ENCODE data around the gene POU6F2. TPM values are rescaled to one million over a fixed set of nuclear protein-coding genes. Genes with fewer than 3 reads are reported as not detected.
A peak's percentile ranks its signal among the peaks of the same experiment; 100 is the strongest.

Gene POU6F2
- total and polyA plus RNA-seq, 9 of the 15 experiments (the other 6 are each of a cell fraction or from before 2014, with no cell fraction given), result 0.29 to 1.5 (median 0.96) TPM

DNA sequence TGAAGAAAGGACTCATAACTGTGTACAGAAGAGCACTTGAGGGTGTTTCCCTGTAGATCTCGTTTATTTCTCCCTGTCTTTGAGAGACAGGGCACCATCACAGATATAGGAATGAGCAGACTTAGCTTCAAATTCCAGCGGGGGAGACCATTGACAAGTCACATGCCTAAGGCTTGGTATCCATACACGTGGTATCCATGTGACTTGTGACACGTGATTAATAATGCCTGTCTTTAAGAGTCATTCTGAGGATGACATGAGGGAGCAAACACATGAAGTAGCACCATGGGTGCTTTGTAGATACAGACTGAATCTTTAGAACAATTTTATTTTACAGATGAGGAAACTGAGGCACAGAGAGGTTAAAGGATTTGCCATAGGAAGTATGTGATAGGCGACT lies 292.3 kb downstream of the POU6F2 start:
- H3K4me1 ChIP-seq (replicated peaks in 1 of 2; ENCODE audit: control insufficient read depth in 2 of 2, insufficient read depth in 2 of 2, low read length in 2 of 2), result no peaks in the 10 kb centered on the region
- H3K4me2 ChIP-seq (ENCODE audit: insufficient read depth, low read length), result no peak overlapping the region
- H3K79me2 ChIP-seq (ENCODE audit: control insufficient read depth, insufficient read depth, low read length), result no peaks in the 10 kb centered on the region
- no peaks in the 10 kb centered on the region for H3K36me3 ChIP-seq (ENCODE audit: control insufficient read depth, insufficient read depth, low read length)
- no peaks in the 10 kb centered on the region for H3K9me1 ChIP-seq (ENCODE audit: control insufficient read depth, insufficient read depth, low read length)
- no TSS peak for BruUV-seq (replicated peaks)
- FAIRE-seq (no peak), ATAC-seq (no peak), DNase-seq (ENCODE audit: extremely low read depth in 1 of 4, low spot score in 3 of 4) (no peak)
- no peak overlapping the region for H2AFZ ChIP-seq (ENCODE audit: low read depth, low read length)
- no peaks in the 10 kb centered on the region for H3K9me3 ChIP-seq (replicated peaks; ENCODE audit: control insufficient read depth, insufficient read depth, low read depth, low read length)
- no peak overlapping the region for H3K27ac ChIP-seq (ENCODE audit: extremely low read depth, low read depth, low read length)
- H3K9ac ChIP-seq (ENCODE audit: insufficient read depth in 1 of 2, low read depth in 2 of 2, low read length in 2 of 2), result no peak overlapping the region
- no peak overlapping the region for H3K4me3 ChIP-seq
- TF ChIP-seq, protein P1, sequence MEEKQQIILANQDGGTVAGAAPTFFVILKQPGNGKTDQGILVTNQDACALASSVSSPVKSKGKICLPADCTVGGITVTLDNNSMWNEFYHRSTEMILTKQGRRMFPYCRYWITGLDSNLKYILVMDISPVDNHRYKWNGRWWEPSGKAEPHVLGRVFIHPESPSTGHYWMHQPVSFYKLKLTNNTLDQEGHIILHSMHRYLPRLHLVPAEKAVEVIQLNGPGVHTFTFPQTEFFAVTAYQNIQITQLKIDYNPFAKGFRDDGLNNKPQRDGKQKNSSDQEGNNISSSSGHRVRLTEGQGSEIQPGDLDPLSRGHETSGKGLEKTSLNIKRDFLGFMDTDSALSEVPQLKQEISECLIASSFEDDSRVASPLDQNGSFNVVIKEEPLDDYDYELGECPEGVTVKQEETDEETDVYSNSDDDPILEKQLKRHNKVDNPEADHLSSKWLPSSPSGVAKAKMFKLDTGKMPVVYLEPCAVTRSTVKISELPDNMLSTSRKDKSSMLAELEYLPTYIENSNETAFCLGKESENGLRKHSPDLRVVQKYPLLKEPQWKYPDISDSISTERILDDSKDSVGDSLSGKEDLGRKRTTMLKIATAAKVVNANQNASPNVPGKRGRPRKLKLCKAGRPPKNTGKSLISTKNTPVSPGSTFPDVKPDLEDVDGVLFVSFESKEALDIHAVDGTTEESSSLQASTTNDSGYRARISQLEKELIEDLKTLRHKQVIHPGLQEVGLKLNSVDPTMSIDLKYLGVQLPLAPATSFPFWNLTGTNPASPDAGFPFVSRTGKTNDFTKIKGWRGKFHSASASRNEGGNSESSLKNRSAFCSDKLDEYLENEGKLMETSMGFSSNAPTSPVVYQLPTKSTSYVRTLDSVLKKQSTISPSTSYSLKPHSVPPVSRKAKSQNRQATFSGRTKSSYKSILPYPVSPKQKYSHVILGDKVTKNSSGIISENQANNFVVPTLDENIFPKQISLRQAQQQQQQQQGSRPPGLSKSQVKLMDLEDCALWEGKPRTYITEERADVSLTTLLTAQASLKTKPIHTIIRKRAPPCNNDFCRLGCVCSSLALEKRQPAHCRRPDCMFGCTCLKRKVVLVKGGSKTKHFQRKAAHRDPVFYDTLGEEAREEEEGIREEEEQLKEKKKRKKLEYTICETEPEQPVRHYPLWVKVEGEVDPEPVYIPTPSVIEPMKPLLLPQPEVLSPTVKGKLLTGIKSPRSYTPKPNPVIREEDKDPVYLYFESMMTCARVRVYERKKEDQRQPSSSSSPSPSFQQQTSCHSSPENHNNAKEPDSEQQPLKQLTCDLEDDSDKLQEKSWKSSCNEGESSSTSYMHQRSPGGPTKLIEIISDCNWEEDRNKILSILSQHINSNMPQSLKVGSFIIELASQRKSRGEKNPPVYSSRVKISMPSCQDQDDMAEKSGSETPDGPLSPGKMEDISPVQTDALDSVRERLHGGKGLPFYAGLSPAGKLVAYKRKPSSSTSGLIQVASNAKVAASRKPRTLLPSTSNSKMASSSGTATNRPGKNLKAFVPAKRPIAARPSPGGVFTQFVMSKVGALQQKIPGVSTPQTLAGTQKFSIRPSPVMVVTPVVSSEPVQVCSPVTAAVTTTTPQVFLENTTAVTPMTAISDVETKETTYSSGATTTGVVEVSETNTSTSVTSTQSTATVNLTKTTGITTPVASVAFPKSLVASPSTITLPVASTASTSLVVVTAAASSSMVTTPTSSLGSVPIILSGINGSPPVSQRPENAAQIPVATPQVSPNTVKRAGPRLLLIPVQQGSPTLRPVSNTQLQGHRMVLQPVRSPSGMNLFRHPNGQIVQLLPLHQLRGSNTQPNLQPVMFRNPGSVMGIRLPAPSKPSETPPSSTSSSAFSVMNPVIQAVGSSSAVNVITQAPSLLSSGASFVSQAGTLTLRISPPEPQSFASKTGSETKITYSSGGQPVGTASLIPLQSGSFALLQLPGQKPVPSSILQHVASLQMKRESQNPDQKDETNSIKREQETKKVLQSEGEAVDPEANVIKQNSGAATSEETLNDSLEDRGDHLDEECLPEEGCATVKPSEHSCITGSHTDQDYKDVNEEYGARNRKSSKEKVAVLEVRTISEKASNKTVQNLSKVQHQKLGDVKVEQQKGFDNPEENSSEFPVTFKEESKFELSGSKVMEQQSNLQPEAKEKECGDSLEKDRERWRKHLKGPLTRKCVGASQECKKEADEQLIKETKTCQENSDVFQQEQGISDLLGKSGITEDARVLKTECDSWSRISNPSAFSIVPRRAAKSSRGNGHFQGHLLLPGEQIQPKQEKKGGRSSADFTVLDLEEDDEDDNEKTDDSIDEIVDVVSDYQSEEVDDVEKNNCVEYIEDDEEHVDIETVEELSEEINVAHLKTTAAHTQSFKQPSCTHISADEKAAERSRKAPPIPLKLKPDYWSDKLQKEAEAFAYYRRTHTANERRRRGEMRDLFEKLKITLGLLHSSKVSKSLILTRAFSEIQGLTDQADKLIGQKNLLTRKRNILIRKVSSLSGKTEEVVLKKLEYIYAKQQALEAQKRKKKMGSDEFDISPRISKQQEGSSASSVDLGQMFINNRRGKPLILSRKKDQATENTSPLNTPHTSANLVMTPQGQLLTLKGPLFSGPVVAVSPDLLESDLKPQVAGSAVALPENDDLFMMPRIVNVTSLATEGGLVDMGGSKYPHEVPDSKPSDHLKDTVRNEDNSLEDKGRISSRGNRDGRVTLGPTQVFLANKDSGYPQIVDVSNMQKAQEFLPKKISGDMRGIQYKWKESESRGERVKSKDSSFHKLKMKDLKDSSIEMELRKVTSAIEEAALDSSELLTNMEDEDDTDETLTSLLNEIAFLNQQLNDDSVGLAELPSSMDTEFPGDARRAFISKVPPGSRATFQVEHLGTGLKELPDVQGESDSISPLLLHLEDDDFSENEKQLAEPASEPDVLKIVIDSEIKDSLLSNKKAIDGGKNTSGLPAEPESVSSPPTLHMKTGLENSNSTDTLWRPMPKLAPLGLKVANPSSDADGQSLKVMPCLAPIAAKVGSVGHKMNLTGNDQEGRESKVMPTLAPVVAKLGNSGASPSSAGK (IDR thresholded peaks at IDR 0.05), result peak; percentile 32; the same call in 1 of the 2 replicates
- no peak for TF ChIP-seq ARNT (IDR thresholded peaks at IDR 0.05)
- WGBS (ENCODE audit: insufficient coverage, low coverage, missing lambda C conversion rate), result 2% methylated on average over 5 of the region's 5 CpGs
- intact Hi-C loops (cut with micrococcal nuclease), result no loop called here
- no peaks in the 10 kb centered on the region for H3K27me3 ChIP-seq (ENCODE audit: control insufficient read depth in 2 of 2, insufficient read depth in 2 of 2, low read length in 2 of 2)
- in situ Hi-C loops (cut with MboI), result no loop called here
- no peaks in the 10 kb centered on the region; the same call in 1 of the 2 replicates for H4K20me1 ChIP-seq (replicated peaks; ENCODE audit: control insufficient read depth, insufficient read depth, low read length)
- ChIA-PET POLR2A (no interaction called here), CTCF (ENCODE audit: low intra/inter-chr PET ratio) (no interaction called here)
